KBM-7 (cell line): ENCODE measurements around the gene FPR1.

Source experiments
- DNase-seq: peaks from one replicate; pipeline ENCODE4 v3.0.0-alpha.2; 2015
- in situ Hi-C: fragments of 300-500 bp; cut with MboI; formaldehyde crosslinking; loops from 2 replicates; pipeline ENCODE4 v1.14.3; 2020; ENCODE audit warnings: low sequenced_read_pairs, low pct_unique_long_range_greater_than_20kb, mixed read lengths

Gene FPR1, protein sequence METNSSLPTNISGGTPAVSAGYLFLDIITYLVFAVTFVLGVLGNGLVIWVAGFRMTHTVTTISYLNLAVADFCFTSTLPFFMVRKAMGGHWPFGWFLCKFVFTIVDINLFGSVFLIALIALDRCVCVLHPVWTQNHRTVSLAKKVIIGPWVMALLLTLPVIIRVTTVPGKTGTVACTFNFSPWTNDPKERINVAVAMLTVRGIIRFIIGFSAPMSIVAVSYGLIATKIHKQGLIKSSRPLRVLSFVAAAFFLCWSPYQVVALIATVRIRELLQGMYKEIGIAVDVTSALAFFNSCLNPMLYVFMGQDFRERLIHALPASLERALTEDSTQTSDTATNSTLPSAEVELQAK

DNA sequence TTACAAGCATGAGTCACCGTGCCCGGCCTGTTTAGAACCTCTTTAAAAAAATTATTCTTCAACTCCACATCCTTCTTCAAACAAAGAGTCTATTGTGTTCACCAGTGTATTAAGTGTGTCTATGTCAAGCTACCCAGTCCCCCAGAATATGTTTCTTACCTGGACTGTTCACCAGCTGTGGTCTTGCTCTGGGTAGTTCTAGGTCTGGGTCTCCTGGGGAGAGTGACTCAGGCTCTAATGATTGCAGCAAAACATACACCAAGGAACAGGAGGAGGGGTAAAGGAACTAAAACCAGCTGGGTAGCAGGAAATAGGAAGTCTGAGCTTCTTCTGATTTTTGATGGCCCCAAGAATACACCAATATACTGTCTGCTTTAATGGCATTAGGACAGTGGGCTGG, at the start of gene FPR1:
TSS of gene FPR1 (minus strand) at position 224 of the 400 bp plus-strand sequence. CDS start 4,884 bp downstream, outside the sequence.
- peak; percentile 55 for DNase-seq
- in situ Hi-C loops = no loop called here

DNA sequence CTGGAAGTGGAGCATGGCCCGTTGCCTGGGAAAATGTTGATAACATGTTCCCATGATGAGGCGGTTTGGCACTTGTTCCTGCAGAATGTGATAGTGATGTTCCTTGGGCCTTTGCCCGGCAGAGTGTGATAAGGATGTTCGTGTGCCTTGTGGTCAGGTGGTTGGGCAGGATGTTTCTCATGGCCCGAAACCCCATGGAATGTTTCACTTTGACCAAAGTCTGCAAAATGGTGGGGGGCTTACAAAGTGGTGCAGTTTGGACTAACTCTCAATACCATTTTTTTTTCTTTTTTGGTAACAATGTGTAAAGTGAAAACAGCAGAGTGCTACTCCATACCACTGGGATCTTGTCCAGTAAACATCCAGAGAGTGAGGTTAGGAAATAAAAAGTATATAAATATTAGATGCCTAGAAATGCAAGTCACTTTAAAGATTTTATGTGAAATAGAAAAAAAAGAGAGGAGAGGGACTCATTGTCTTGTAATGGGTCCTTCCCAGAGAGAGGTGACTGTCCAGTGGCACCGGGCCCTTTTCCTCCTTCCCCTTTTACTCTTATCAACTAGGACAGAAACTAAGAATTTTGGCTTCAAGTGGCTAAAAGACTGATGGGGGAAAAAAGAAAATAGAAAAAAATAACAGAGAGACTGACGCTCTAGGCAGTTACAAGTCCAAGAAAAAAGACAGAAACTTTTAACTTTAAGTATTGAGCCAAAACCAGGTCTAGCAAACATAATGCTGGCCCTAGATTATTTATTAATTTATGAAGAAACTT, 49.0 kb upstream of the FPR1 start:
- no peak for DNase-seq
- in situ Hi-C loops = no loop called here

DNA sequence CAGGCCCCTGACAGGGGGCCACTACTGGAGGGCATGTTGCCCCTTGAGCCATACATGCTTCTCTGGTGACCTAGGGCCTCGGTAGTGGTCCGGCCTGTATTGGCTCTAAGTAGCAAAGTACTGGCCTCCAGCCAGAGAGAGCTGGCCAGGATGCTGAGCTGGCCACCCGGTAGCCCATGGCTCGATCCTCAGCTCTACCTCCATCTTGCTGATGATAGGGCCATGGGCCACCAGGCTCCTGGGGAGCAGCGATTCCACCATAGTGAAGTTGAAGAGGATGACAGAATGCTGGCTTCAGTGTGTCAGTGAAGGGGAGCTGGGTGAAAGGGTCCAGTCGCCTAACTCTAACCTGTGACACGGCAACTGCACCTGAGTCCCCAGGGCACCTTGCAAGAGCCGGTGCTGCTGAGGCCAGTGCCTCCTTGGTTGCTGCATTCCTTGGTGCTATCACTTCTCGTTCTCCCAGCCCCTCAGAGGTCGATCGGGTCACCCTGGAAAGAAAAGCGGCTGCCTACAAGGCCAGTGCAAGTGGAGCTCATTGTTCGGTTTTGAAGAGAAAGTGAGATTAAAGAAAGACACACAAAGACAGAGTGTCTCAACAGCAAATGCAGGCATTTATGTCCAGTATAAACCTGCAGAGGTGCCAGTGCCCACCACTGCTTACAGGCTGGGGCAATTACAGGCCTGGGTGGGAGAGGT, 48.2 kb upstream of the FPR1 start:
- DNase-seq = no peak
- in situ Hi-C loops = no loop called here

DNA sequence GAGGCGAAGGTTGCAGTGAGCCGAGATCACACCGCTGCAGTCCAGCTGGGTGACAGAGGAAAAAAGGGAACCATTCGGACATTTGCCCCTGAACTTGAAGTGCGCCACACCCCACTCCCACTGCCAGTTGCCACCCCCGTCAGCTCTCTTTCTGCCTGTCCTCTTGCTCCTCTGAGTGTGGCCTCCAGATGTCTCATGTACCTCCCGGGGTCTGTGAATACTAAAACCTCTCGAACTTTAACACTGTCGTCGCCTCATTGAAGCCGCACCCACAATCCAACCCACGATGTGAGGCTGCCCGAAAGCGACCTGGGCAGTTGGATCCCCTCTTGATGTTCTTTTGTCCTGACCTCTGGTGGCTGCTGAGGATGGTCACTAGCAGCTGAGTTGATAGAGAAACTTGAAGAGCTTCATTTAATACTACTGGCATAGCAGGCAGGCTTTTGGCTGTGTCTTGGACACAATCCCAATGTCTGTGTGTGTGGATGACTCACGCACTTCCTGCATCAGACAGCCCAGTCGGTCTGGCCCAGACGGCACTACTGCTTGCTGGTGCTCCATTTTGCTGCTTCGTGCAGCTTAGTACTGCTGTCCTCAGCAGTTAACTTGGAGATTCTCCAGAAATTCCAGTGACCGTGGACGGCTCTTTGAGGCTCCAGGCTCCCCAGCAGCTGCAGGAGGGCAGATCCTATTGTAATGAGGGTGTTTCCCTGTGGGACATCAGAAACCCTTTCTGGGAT, 47.5 kb upstream of the FPR1 start:
- in situ Hi-C loops = no loop called here
- DNase-seq = peak; percentile 45

DNA sequence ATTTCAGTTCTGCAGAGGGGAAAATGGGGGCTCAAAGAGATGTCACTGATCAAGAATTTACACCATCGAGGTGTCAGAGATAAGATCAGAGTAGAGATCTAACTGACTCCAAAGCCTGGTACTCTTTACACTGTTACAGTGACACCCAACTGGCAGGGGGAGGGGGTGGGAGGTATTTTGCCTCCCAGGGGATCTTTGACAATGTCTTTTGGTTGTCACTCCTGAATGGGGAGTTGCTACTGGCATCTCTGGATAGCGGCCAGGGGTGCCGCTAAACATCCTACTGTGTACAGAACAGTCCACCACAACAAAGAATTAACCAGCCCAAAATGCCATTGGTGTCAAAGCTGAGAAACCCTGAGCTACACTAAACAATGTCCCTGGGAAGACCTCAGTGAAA, 46.4 kb upstream of the FPR1 start:
- in situ Hi-C loops = no loop called here
- DNase-seq = no peak

DNA sequence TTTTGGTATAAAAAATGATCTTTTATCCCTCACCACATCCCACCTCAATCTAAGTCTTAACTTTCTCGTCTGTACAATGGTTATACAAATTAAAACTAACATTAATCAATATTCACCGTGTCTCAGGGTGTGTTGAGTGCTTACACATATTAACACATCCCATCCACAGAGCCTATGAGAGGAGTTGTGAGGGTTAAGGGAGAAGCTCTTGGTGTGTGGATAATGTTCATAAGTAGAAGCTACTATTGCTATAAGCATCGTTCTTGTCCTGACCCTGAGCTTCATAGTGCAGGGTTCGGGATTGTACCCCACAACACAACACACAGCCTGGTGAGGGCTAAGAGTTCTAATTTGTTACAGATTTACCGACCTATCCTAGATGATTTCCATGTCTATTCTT, 45.8 kb upstream of the FPR1 start:
- DNase-seq = no peak
- in situ Hi-C loops = no loop called here

DNA sequence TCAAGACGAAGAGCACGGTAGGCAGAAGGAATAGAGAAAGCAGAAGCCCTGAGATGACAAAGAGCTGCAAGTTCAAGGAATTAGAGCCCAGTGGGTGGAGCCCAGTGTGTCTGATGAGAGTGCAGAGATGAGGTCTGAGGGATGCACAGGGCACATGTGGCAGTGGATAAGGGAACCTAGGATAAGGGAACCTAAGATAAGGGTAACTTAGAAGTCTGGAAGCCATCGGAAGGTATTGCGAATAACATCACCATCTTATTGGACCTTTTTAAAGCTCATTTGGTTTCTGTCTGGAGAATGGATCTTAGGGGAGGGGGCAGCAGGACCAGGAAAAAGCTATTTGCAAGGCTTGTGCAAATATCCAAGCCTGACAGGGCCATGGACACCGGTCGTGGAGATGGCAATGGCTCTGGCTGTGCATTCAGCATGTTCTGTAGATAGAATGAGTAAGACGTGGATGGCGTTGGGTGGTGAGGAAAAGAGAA, 44.6 kb upstream of the FPR1 start:
- no peak for DNase-seq
- in situ Hi-C loops = no loop called here

DNA sequence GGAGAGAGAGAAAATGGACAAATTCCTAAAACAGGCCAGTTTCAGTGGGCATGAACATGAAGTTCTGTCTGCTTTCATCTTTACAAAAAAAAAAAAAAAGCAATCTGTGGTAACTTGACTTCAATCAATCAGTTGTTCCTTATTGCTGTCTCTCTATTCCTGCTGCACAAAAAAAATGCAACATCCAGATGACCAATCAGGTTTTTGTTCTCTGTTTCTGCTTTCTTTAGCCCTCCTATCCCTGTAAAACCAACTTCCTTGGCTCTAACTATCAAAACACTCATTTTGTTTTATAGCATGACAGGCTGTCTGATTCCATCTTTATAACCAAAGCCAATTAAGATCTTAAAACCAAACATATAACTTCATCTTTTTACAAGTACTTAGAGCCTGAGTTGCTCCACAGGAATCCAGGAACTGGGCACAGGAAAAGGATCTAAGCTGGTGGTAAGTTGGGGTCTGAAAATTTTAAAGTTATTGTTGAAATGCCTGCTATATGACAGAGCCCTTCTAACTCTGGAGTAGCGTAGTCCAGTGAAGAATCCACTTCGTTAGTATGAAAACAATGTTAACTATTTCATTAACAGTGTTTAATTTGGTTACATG, 43.3 kb upstream of the FPR1 start, which contains the start of gene FPR3:
TSS of gene FPR3 (plus strand) at position 273 of the 606 bp plus-strand sequence. CDS start 28,592 bp downstream, outside the sequence.
- in situ Hi-C loops = no loop called here

DNA sequence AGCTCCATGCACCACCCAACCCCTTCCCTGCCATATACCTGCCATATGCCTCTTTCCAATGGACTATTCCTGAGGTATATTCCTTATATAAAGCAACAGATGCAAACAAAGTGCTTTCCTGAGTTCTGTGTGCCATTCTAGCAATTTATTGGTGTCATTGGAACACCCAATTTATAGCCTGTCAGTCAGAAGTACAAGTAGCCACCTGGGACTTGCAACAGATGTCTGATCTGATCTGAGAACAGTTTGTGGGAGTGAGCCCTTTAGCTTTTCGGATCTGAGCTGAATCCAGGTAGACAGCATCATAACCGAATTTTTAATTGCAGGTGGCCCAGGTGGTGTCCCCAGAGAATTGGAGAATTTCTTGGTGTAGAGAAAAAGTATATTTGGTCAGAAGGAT, 42.3 kb upstream of the FPR1 start:
- no peak for DNase-seq
- in situ Hi-C loops = no loop called here

More for the DNA sequence above, 43.3 kb upstream of the FPR1 start, which contains the start of gene FPR3:
- DNase-seq = no peak

DNA sequence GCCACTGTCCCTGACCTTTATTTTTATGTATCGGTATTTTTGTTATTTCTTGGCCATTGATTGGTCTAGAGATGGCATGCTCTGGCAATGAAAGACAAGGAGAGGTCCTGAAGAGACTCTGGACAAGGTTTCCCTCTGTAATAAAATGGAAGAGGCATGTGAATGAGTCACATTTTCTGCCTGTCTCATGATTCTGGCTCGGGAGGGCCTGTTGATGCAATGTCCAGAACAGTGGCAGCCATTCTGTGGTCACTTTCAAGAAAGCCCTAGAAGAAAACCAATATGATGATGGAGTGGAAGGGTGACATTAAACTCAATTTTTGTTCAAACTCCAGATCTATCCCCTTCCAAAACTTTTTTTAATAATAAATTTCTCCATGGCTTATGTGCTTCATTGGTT, 41.3 kb upstream of the FPR1 start:
- in situ Hi-C loops = no loop called here

DNA sequence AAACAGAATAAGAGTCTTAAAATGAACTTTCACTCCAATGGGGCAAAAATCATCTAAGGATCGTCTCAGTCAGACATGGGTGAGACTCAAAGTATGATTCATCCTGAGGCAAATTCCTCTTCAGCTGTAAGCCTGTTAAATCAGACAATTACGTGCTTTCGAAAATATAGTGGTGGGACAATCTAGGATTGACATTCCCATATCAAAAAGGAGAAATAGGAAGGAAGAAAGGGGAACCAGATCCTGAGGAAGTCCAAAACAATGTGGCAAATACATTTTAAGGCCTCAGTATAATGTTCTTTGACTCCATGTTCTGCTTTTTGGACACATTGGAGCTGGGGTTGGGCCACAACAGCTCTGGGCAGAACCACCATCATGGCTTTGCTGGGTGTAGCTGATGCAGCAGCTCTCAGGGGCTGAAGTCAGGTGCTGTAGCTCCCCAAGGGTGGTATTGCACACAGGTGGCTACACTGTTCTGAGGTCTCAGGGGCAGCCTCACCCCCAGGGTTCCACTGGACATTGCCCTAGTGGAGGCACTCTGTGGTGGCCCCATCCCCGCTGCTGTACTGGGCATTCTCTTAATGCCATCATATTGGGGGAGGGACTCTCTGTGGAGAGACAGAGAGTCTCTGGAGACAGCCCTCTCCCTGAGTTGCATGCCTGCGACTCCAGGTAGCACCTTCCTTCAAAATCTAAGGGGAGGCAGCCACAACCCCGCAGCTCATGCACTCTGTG, 37.5 kb upstream of the FPR1 start:
- in situ Hi-C loops = no loop called here
- no peak for DNase-seq

More for the DNA sequence above, 41.3 kb upstream of the FPR1 start:
- no peak for DNase-seq

DNA sequence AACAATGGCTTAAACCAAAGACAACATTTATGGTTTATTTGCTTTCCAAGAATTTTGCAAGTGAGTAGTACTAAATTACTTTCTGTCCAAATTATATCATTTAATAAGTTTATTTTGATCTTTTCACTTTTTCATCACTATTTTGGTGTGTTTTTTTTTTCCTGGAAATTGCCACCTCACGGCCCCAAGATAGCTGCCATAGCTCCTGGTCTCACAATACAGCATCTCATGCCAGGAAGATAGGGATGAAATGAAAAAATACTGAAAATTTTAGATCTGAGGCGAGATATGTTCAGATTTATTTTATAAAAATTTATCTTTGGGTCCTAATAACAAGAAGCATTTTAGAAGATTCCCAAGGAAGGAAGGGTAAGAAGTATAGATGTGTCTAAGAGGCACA, 36.4 kb upstream of the FPR1 start:
- in situ Hi-C loops = no loop called here
- DNase-seq = no peak

DNA sequence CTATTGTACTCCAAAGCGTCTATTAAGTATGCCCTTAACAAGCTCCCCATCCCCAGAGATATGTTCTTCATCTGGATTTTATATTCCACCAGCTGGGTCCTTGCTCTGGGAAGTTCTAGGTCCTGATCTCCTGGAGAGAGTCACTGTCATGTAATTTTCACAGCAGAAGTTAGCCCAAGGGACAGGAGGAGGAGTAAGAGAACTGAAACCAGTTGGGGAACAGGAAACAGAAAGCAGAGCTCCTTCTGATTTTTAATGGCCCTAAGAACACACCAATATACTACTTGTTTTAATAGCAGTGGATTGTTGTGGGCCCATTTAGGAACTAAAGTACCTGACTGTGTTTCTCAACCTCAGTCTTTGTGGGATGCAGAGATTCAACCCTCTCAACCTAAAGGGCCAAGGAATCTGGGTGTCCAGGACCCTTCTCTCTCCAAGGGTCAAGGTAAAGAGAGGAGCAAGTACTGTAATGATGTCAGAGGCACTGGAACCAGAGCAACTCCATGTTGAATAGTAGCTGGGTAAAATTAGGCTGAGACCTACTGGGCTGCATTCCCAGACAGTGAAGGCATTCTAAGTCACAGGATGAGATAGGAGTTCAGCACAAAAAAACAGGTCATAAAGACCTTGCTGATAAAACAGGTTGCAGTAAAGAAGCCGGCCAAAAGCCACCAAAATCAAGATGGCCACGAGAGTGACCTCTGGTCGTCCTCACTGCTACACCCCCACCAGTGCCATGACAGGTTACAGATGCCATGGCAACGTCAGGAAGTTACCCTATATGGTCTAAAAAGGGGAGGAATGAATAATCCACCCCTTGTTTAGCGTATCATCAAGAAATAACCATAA, 35.2 kb upstream of the FPR1 start:
- in situ Hi-C loops = no loop called here

DNA sequence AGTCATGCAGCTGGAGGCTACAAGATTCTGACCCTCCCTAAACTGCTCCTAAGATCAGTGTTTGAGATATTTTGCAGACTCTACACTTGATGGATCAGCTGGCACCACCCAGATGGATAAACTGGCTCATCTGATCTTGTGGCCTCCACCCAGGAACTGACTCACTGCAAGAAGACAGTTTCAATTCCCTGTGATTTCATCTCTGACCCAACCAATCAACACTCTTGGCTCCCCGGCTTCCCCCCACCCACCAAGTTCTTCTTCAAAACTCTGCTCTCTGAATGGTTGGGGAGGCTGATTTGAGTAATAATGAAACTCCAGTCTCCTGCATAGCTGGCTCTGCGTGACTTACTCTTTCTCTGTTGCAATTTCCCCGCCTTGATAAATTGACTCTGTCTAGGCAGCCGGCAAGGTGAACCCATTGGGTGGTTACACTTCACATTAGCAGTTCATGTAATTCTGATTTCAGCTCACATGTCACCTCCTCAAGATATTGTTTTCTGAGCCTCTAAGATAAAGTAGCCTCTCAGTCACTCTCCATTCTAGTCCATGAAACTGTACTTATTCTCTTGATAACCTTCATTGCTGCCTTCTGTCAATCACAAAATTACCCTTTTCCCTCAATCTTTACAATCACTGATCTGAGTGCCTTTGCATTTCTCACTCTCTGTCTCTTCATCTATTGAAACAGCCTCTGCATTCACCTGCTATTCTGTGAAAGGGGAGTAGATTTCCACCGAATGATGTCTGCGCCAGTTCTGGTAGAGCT, 33.4 kb upstream of the FPR1 start:
- no peak for DNase-seq
- in situ Hi-C loops = no loop called here

More for the DNA sequence above, 35.2 kb upstream of the FPR1 start:
- DNase-seq = no peak

DNA sequence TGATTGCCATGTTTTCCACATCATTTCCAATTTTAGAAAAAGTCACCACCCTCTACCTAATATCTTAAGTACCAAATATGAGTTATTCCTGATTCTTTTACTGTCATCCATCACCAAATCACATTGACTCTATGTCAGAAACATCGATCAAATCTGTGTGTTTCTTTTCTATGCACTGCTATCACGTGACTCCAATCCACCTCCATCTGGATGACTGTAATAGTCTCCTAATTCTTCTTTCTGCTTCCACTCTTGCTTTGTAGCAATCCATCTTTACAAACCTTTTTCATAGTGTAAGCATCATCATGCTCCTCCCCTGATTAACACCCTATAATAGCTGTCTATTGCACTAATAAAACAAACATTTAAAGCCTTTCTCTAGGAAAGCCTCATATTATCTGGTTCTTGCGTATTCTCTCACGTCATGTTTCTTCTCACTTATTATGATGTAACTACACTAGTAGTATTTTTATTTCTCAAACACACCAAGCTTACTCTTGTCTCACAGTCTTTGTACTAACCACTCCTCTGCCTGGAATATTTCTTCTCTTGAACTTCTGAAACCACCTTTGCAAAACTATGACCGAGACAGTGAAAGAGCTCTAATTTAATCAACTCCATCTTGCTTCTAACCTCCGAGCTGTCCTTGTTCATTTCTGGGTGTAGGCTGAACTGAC, 32.6 kb upstream of the FPR1 start:
- in situ Hi-C loops = no loop called here

DNA sequence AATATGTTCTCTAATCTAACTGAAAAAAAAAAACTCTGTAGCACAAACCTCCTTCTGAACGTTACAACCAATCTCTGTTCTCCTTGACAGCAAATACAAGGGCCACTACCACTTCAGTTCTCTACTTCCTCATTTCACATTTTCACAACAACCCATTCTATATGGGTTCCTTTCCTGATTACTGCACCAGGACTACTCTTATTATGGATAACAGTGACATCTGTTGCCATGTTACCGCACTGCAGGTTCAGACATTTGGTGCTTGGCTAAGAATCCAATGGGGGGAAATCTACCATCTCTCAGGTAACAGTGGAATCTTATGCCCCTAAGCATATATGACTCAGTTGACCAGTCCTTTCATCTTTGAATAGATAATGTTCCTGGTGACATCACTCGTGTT, 31.7 kb upstream of the FPR1 start:
- in situ Hi-C loops = no loop called here
- peak; percentile 91 for DNase-seq

More for the DNA sequence above, 32.6 kb upstream of the FPR1 start:
- no peak for DNase-seq
